H1 (cell line): ENCODE data around the gene CPNE4. TPM values are rescaled to one million over a fixed set of nuclear protein-coding genes. Genes with fewer than 3 reads are reported as not detected.

ENCODE experiments used
- CTCF ChIA-PET: fragments of 300-600 bp; sonication (Branson Sonifier 250); formaldehyde crosslinking; loops from one replicate; lab custom pipeline; 2021; ENCODE audit not compliant: partially characterized antibody; lab: Charles Lee
- POLR2A ChIA-PET: fragments of 300-600 bp; sonication (Branson Sonifier 250); formaldehyde crosslinking; loops from one replicate; lab custom pipeline; 2021; ENCODE audit warnings: inconsistent platforms; ENCODE audit not compliant: partially characterized antibody; lab: Charles Lee
- DNase-seq, 2 experiments: peaks; one replicate each; pipeline versions ENCODE4 v3.0.0 to v3.0.0-alpha.2; 2010 to 2022; ENCODE audit warnings: low spot score in 2 of 2, low read depth in 1 of 2, mixed read lengths in 1 of 2
- FAIRE-seq: peaks from 2 replicates; lab custom pipeline; 2011; peaks lifted over from hg19 to GRCh38; lab: Jason Lieb, UNC
- H2AFZ ChIP-seq: 2 replicates; pipeline ENCODE4 v1.8.1; 2012; ENCODE audit warnings: low read length, inconsistent platforms
- H2AK5ac ChIP-seq: 2 replicates; pipeline ENCODE4 v1.6.1; 2013; ENCODE audit warnings: low read depth, low read length
- H2BK120ac ChIP-seq: replicated peaks from 2 replicates; pipeline ENCODE3; 2013; ENCODE audit warnings: low read depth, low read length, inconsistent platforms
- H2BK12ac ChIP-seq: 2 replicates; pipeline ENCODE4 v1.6.1; 2013; ENCODE audit warnings: low read depth, low read length
- H2BK15ac ChIP-seq: 2 replicates; pipeline ENCODE4 v1.6.1; 2013; ENCODE audit warnings: low read length
- H2BK20ac ChIP-seq: 2 replicates; pipeline ENCODE4 v1.6.1; 2013; ENCODE audit warnings: low read length
- H2BK5ac ChIP-seq: 2 replicates; pipeline ENCODE4 v1.6.1; 2013; ENCODE audit warnings: low read depth, low read length
- H3K14ac ChIP-seq: 2 replicates; pipeline ENCODE4 v1.6.1; 2013; ENCODE audit warnings: inconsistent platforms; ENCODE audit not compliant: insufficient read length
- H3K18ac ChIP-seq: 2 replicates; pipeline ENCODE4 v1.6.1; 2013; ENCODE audit warnings: low read length; ENCODE audit errors: extremely low read depth
- H3K23ac ChIP-seq: 2 replicates; pipeline ENCODE4 v1.6.1; 2013; ENCODE audit warnings: inconsistent platforms; ENCODE audit not compliant: insufficient read length
- H3K23me2 ChIP-seq: 2 replicates; pipeline ENCODE4 v1.6.1; 2013; ENCODE audit warnings: low read depth, low read length
- H3K27ac ChIP-seq: 2 replicates; pipeline ENCODE4 v1.6.1; 2011; ENCODE audit warnings: low read depth, low read length, inconsistent platforms
- H3K27me3 ChIP-seq, 4 experiments: replicated peaks in 1 of 4; 1 replicate in 1 of 4; 2 replicates in 3 of 4; pipeline versions ENCODE4 v1.6.1 to v1.8.1; 2011 to 2013; ENCODE audit warnings: low read length in 3 of 4, mild to moderate bottlenecking in 3 of 4, inconsistent platforms in 2 of 4, mixed read lengths in 2 of 4, moderate library complexity in 1 of 4; ENCODE audit not compliant: control insufficient read depth in 3 of 4, insufficient read depth in 3 of 4; ENCODE audit errors: extremely low read depth in 1 of 4
- H3K36me3 ChIP-seq, 4 experiments: 2 replicates each; pipeline versions ENCODE4 v1.6.1 to v1.8.1; 2011 to 2013; ENCODE audit warnings: mild to moderate bottlenecking in 4 of 4, low read length in 3 of 4, moderate library complexity in 2 of 4, control low read depth in 1 of 4, inconsistent platforms in 1 of 4; ENCODE audit not compliant: insufficient read depth in 4 of 4, control insufficient read depth in 2 of 4
- H3K4ac ChIP-seq: replicated peaks from 2 replicates; pipeline ENCODE3; 2013; ENCODE audit warnings: low read length, low read depth, mixed read lengths, inconsistent platforms; ENCODE audit not compliant: insufficient read length
- H3K4me1 ChIP-seq, 4 experiments: replicated peaks in 1 of 4; 1 replicate in 1 of 4; 2 replicates in 3 of 4; pipeline versions ENCODE4 v1.6.1 to v1.8.1; 2011 to 2013; ENCODE audit warnings: low read length in 3 of 4, inconsistent platforms in 2 of 4, mixed read lengths in 1 of 4; ENCODE audit not compliant: insufficient read depth in 4 of 4, control insufficient read depth in 3 of 4
- H3K4me2 ChIP-seq, 2 experiments: 2 replicates each; pipeline versions ENCODE4 v1.6.1 to v1.8.1; 2011 to 2013; ENCODE audit warnings: low read depth in 2 of 2, low read length in 2 of 2, control low read depth in 1 of 2, inconsistent platforms in 1 of 2, mild to moderate bottlenecking in 1 of 2; ENCODE audit not compliant: insufficient read depth in 1 of 2
- H3K4me3 ChIP-seq, 4 experiments: fragments of 200-600, 300-600 bp in 1 of 4; sonication (generic), shearing (Covaris generic), sonication (Bioruptor Twin) in 1 of 4; 2 replicates each; pipeline versions ENCODE4 v1.5.1 to v1.8.1; 2011 to 2016; ENCODE audit warnings: low read length in 4 of 4, low read depth in 3 of 4, control low read depth in 2 of 4, inconsistent platforms in 2 of 4, mild to moderate bottlenecking in 2 of 4, mixed read lengths in 1 of 4, moderate library complexity in 1 of 4; ENCODE audit not compliant: insufficient read depth in 2 of 4; ENCODE audit errors: extremely low read depth in 1 of 4
- H3K56ac ChIP-seq: replicated peaks from 2 replicates; pipeline ENCODE3; 2013; ENCODE audit warnings: low read depth, mild to moderate bottlenecking, mixed read lengths, low read length, inconsistent platforms; ENCODE audit not compliant: insufficient read length
- H3K79me1 ChIP-seq: 2 replicates; pipeline ENCODE4 v1.6.1; 2013; ENCODE audit warnings: low read depth, low read length, control low read depth
- H3K79me2 ChIP-seq, 2 experiments: 2 replicates each; pipeline versions ENCODE4 v1.6.1 to v1.8.1; 2012 to 2013; ENCODE audit warnings: low read length in 2 of 2, mild to moderate bottlenecking in 2 of 2, inconsistent platforms in 1 of 2; ENCODE audit not compliant: insufficient read depth in 2 of 2, control insufficient read depth in 1 of 2
- H3K9ac ChIP-seq, 4 experiments: replicated peaks in 1 of 4; 1 replicate in 1 of 4; 2 replicates in 3 of 4; pipeline versions ENCODE4 v1.6.1 to v1.8.1; 2011 to 2013; ENCODE audit warnings: low read depth in 3 of 4, low read length in 3 of 4, control low read depth in 2 of 4, mild to moderate bottlenecking in 2 of 4, moderate library complexity in 2 of 4, inconsistent platforms in 1 of 4; ENCODE audit errors: extremely low read depth in 1 of 4
- H3K9me3 ChIP-seq, 2 experiments: 2 replicates each; pipeline versions ENCODE4 v1.6.1 to v1.8.1; 2012 to 2013; ENCODE audit warnings: mild to moderate bottlenecking in 2 of 2, moderate library complexity in 2 of 2, control low read depth in 1 of 2, inconsistent platforms in 1 of 2, low read depth in 1 of 2, low read length in 1 of 2, mixed read lengths in 1 of 2; ENCODE audit not compliant: insufficient read depth in 2 of 2
- H4K20me1 ChIP-seq, 2 experiments: replicated peaks in 1 of 2; 2 replicates each; pipeline versions ENCODE3 to v1.8.1; 2011 to 2013; ENCODE audit warnings: inconsistent platforms in 2 of 2, low read length in 2 of 2, mild to moderate bottlenecking in 1 of 2; ENCODE audit not compliant: insufficient read depth in 2 of 2, control insufficient read depth in 1 of 2
- H4K5ac ChIP-seq: 2 replicates; pipeline ENCODE4 v1.6.1; 2013; ENCODE audit warnings: low read length, low read depth, mixed read lengths, inconsistent platforms; ENCODE audit not compliant: insufficient read length
- H4K8ac ChIP-seq: 2 replicates; pipeline ENCODE4 v1.8.0; 2013; ENCODE audit warnings: mild to moderate bottlenecking, moderate library complexity, low read length, inconsistent platforms; ENCODE audit not compliant: insufficient read depth; ENCODE audit errors: extremely low read depth
- H4K91ac ChIP-seq: replicated peaks from 2 replicates; pipeline ENCODE3; 2013; ENCODE audit warnings: low read length, mixed read lengths, inconsistent platforms; ENCODE audit not compliant: insufficient read length
- CBX5 ChIP-seq: fragments of 300-800, 300-1000 bp; sonication (generic); IDR thresholded peaks from 2 replicates; pipeline ENCODE4 v1.7.1; 2016; ENCODE audit warnings: antibody characterized with exemption, low read length, low read depth
- CHD2 ChIP-seq: IDR thresholded peaks from 2 replicates; pipeline ENCODE4 v1.6.1; 2012; ENCODE audit warnings: low read length, improper control_type of control experiment
- E2F6 ChIP-seq: IDR thresholded peaks from 2 replicates; pipeline ENCODE4 v1.6.1; 2012; ENCODE audit warnings: inconsistent platforms
- EP300 ChIP-seq, 2 experiments: IDR thresholded peaks; 1 replicate in 1 of 2; 2 replicates in 1 of 2; pipeline ENCODE4 v1.6.1; 2011 to 2012; ENCODE audit warnings: low read depth in 2 of 2, low read length in 2 of 2, mild to moderate bottlenecking in 2 of 2, borderline replicate concordance in 1 of 2, inconsistent platforms in 1 of 2, moderate library complexity in 1 of 2
- GABPA ChIP-seq: IDR thresholded peaks from 2 replicates; pipeline ENCODE4 v1.6.1; 2011; ENCODE audit warnings: mild to moderate bottlenecking, low read length, moderate library complexity, borderline replicate concordance; ENCODE audit not compliant: insufficient read depth
- HDAC2 ChIP-seq, 2 experiments: fragments of 300-600 bp in 1 of 2; sonication (generic) in 1 of 2; IDR thresholded peaks; 2 replicates each; pipeline ENCODE4 v1.6.1; 2011 to 2012; ENCODE audit warnings: low read depth in 2 of 2, low read length in 2 of 2, mild to moderate bottlenecking in 2 of 2, moderate library complexity in 2 of 2, borderline replicate concordance in 1 of 2, inconsistent platforms in 1 of 2
- JUND ChIP-seq: IDR thresholded peaks from 2 replicates; pipeline ENCODE4 v1.6.1; 2011; ENCODE audit warnings: mild to moderate bottlenecking, improper control_type of control experiment, low read length
- KDM1A ChIP-seq: fragments of 200-600, 300-600 bp; sonication (generic); IDR thresholded peaks from 2 replicates; pipeline ENCODE4 v1.7.1; 2016; ENCODE audit warnings: mild to moderate bottlenecking, low read length, borderline replicate concordance
- MAX ChIP-seq: IDR thresholded peaks from 2 replicates; pipeline ENCODE4 v1.6.1; 2012; ENCODE audit warnings: inconsistent platforms
- PHF8 ChIP-seq: fragments of 200-600 bp; sonication (generic); conservative IDR thresholded peaks from 2 replicates; pipeline ENCODE4 v1.7.1; 2012; ENCODE audit warnings: low read depth, mild to moderate bottlenecking, inconsistent platforms, low read length, moderate library complexity
- RFX5 ChIP-seq: IDR thresholded peaks from 2 replicates; pipeline ENCODE4 v1.6.1; 2011; ENCODE audit warnings: low read depth, low read length, improper control_type of control experiment, borderline replicate concordance
- TAF1 ChIP-seq: IDR thresholded peaks from 2 replicates; pipeline ENCODE4 v1.6.1; 2011; ENCODE audit warnings: mild to moderate bottlenecking, low read depth, low read length
- WGBS, 2 experiments: shearing (Covaris generic) in 1 of 2; methylation state at CpG; one replicate each; pipeline versions ENCODE4 v1.1.6 to v1.1.7; 2013 to 2015; ENCODE audit warnings: low lambda C conversion rate in 2 of 2, mixed read lengths in 2 of 2, inconsistent platforms in 1 of 2, low coverage in 1 of 2, missing lambda C conversion rate in 1 of 2; ENCODE audit not compliant: insufficient replicate concordance in 2 of 2, insufficient coverage in 1 of 2, insufficient read length in 1 of 2; ENCODE audit errors: extremely low coverage in 1 of 2, missing lambda C conversion rate in 1 of 2; 5-methylcytosine and 5-hydroxymethylcytosine counted together
- polyA plus RNA-seq, 7 experiments: library from polyadenylated mRNA; depleted of rRNA in 3 of 7; stranded (reverse) in 5 of 7; unstranded in 2 of 7; fragments of >200 nt in 5 of 7; fragments of 200-250 nt in 2 of 7; gene quantifications; 1 replicate in 5 of 7; 2 replicates in 1 of 7; 4 replicates in 1 of 7; pipeline versions ENCODE4 v1.2.1 to v1.2.3, GENCODE V29; 2011 to 2013; ENCODE audit warnings: missing spikeins in 2 of 7, mixed read lengths in 2 of 7
- total RNA-seq: library from RNA; stranded (reverse); fragmentation: NEBNext Ultra II Directional; extraction: Animal tissue kit (Norgen Biotek cat#: 25700); gene quantifications from 2 replicates; pipeline ENCODE4 v1.2.1, GENCODE V29; 2021

The CPNE4 gene
- total and polyA plus RNA-seq, 2 of the 8 experiments (the other 6 are each of a cell fraction or from before 2014, with no cell fraction given) = 0.82 to 3.8 TPM

GRCh38 chr3:131494706-131495105, 540.1 kb downstream of the CPNE4 start:
- no peak overlapping the region for H3K4me3 ChIP-seq
- H3K4ac ChIP-seq = no peak overlapping the region
- no peak overlapping the region for H2BK12ac ChIP-seq
- H3K9ac ChIP-seq = no peak overlapping the region
- no peak for TF ChIP-seq E2F6
- TF ChIP-seq KDM1A = no peak
- no peak for TF ChIP-seq GABPA
- TF ChIP-seq HDAC2 (IDR thresholded peaks at IDR 0.05; ENCODE audit: borderline replicate concordance in 1 of 2, low read depth in 2 of 2, low read length in 2 of 2) = no peak
- no peak for TF ChIP-seq EP300 (IDR thresholded peaks at IDR 0.05; ENCODE audit: borderline replicate concordance in 1 of 2, low read depth in 2 of 2, low read length in 2 of 2)
- TF ChIP-seq PHF8 = no peak
- TF ChIP-seq TAF1 = no peak
- no peak for TF ChIP-seq CHD2
- TF ChIP-seq JUND = no peak
- no peak for TF ChIP-seq RFX5
- TF ChIP-seq MAX = no peak
- TF ChIP-seq CBX5 = no peak
- 93% methylated on average over 1 of the region's 1 CpG; no CpG with 5 or more reads in 1 of the 2 experiments for whole genome bisulfite sequencing, 2 experiments
- H3K14ac ChIP-seq = no peak overlapping the region
- peaks cover 3% of the 10 kb centered on the region for H3K79me1 ChIP-seq
- no peak overlapping the region for H4K5ac ChIP-seq
- no peak overlapping the region for H3K4me2 ChIP-seq
- H3K36me3 ChIP-seq = peaks cover 12 to 77% (median 47%) of the 10 kb centered on the region in 4 experiments
- H4K8ac ChIP-seq = no peak overlapping the region
- no peak overlapping the region for H3K56ac ChIP-seq
- no peaks in the 10 kb centered on the region for H3K27me3 ChIP-seq
- no peaks in the 10 kb centered on the region for H3K4me1 ChIP-seq
- no peaks in the 10 kb centered on the region for H3K9me3 ChIP-seq
- H3K23ac ChIP-seq = no peak overlapping the region
- no peak overlapping the region for H2BK15ac ChIP-seq
- H3K23me2 ChIP-seq = no peaks in the 10 kb centered on the region
- CTCF ChIA-PET = no interaction called here
- no peak overlapping the region for H2AK5ac ChIP-seq
- no peak overlapping the region for H2BK5ac ChIP-seq
- no peak overlapping the region for H3K27ac ChIP-seq
- no peak overlapping the region for H3K18ac ChIP-seq
- H2BK120ac ChIP-seq = no peak overlapping the region
- DNase-seq (no peak), FAIRE-seq (no peak)
- H4K20me1 ChIP-seq = peaks cover 4 to 7% of the 10 kb centered on the region in 2 experiments
- H2AFZ ChIP-seq = no peak overlapping the region
- H3K79me2 ChIP-seq = peaks cover 0 to 51% of the 10 kb centered on the region in 2 experiments; a peak in 3 of 4 replicates
- no peak overlapping the region for H2BK20ac ChIP-seq
- POLR2A ChIA-PET = no interaction called here
- no peak overlapping the region for H4K91ac ChIP-seq
